ENCODE results near the gene SIRT3.

DNA sequence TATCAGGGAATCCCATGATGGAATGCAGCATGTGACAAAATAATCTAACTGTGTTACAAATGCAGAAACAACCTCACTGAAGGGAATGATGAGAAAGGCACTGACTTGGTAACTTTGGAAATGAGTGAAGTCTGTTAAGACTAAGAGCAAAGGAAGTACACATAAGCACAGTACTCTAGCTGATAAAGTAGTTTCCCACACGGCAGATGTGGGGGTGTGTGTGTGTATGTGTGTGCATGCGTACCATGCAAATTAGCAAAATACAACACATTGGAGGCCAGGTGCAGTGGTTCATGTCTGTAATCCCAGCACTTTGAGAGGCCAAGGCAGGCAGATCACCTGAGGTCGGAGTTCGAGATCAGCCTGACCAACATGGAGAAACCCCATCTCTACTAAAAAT, 25.5 kb upstream of the SIRT3 start:
- TF ChIP-seq CTCF (conservative IDR thresholded peaks at IDR 0.05; ENCODE audit: low read depth, low read length) (no peak), EZH2 (IDR thresholded peaks at IDR 0.05; ENCODE audit: low read length, unreplicated experiment) (no peak), EZH2phosphoT487 (IDR thresholded peaks at IDR 0.05; ENCODE audit: borderline replicate concordance, low read length) (no peak)

Measured in PC-3 (cell line).